ENCODE data around the gene DHX32.
A peak's percentile ranks its signal among the peaks of the same experiment; 100 is the strongest.
"Not testable (repeated sequence)": the region's sequence is repeated elsewhere in the genome, so short reads cannot be mapped to it uniquely, and the experiment has no call there.

DHX32 gene

DNA sequence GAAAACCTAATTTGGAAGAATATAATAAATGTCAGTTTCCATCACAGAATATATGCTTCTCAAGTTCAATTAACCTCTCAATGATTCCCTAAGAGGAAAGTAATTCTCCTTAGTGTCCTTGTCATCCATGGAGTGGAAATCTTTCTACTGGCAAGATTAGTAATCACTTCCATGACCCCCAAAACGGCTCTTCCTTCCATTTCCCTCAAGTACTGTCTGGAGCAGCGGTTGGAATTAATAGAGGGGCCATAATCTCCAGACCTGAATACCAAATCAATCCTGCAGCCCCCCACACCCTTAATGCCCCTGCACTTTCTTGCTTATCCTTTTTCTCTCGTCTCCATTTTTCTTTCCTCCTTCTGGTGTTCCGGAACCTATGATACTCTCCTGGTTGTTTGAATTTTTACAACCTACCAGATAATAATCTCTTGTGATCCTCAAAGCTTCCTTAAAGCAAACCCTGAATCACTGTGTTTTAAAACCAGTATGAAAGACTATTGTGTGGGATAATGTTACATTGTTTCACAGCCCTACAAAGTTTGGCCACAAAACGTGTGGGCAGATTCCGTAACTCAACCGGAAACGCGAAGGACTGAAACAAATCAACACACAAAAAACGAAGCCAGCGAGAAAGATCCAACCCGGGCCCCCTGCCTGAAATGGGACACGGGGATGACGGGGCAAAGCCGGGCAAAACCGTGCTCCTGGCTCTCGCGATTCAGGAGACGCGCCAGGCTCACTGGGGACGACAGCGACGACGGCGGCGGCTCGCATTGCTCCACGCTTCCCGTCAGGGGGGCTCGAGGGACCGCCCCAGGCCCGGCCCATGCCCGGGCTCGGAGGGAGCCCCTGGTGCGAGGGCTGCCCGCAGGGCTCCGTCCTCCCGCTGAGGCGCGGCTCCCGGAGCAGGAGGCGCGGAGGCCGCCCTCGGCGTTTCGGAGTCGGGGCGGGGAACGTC is 14.3 kb upstream of the DHX32 start:
- DNase-seq: peak; percentile 30

DNA sequence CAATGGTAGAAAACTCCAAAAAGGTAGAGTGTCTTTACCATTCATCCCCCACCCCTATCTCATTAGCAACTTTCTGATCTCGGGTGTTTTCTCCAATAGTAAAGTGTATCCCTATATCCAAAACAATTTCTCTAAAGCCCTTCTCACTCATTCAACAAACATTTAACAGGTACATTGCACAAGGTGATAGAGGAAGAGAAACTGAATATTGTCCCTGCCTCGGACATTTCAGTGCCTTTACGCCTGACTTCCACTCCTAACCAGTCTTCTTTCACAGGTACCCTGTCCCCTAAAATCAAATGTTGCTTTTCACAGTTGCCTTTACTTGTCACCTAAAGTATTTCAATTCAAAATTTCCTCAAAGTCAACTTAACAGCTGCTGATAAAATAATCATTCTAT is 13.1 kb upstream of the DHX32 start:
- DNase-seq: not testable (repeated sequence)

DNA sequence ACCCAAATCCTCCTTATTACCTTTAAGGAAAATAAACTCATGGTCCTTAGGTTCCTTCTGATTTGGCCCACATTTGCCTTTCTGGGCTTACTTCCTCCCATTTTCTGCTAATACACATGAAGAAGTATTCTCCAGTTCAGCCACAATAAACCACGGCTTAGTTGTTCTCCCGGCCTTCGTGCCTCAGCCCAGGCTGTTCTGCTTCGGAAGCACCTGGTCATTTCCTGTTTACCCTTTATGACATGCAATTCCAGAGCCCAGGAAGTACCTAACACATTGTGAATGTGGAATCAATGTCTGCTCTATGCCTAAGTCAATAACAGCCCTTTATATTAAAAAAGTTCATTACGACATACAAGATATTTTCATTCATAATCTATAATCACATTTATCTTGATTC is 11.3 kb upstream of the DHX32 start:
- not testable (repeated sequence) for DNase-seq

DNA sequence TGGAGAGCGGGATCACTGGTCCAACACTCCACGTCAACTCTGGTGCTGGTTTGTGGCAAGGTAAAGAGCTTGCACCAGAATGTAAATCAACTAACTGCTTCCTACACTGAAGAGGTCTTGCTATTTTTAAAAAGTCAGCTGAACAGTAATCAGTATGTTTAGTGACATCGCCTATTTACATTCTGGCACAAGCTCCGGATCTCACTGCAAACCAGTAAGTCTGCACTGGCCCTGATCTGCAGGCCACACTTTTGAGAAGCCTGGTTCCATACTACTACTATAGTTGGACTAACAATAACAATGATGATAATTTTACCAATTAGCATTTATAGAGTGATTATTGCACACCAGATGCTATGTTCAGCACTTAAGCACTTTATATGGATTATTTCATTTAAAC is 8.3 kb upstream of the DHX32 start:
- DNase-seq: not testable (repeated sequence)

DNA sequence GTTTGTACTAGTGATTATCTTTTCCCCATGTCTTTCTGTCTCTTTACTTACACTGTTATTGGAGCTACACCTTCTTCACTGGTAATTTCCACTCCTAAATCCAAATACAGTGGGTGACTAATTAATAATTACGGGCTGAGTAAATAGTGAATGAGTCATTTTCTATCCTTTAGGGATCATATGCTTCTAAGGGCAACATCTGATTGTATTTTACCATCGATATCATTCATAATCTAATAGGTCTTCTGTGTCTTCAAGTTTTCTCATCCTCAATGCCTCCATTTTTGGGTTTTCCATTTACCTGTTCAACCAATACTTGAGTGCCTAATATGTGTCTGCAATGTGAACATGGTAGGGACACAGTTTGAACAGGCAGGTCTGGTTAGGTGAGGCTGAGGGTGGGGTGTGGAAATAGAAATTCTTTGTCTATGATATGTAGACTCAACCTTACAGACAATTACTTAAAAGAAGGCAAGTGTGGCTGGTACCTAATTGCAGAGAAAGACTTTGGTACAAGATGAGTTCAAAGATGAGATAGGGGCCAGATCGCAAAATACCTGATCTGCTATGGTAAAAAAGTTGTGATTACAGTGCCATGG is 5.9 kb upstream of the DHX32 start:
- DNase-seq: no peak

DNA sequence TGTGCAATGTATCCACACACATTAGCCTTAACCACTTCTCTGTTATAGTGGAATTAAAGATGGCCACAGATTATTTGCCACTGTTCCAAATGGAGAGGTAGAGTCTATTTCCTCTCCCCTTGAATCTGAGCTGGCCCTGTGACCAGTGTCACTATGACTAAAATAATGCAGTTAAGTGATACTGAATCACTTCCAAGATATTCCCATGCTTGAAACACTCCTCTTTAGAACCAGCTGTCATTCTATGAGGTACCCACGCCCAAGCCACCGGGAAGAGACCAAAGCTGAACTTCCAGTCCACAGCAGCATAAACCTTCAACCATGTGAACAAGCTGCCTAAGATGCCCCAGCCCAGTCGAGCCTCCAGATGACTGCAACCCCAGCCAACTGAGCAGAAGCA is 2.1 kb upstream of the DHX32 start:
- DNase-seq: no peak

DNA sequence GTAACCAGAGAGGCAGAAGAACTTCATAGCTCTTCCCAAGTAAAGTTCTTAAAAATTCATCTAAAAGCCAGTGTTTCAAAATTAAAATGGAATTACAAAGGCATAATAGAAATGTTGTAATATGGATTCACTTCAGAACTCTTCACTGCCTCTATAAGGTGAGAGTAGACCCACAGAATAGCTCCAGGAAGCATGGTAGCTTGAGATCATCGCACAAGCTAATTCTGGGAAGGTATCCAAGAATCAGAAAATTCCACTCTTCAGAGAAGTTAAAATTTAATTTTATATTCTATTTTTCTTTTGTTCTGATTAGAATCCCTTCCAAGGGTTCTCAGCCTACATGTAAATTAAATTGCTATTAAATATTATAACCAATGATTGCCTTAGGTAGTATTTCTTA is 1.5 kb upstream of the DHX32 start:
- no peak for DNase-seq

DNA sequence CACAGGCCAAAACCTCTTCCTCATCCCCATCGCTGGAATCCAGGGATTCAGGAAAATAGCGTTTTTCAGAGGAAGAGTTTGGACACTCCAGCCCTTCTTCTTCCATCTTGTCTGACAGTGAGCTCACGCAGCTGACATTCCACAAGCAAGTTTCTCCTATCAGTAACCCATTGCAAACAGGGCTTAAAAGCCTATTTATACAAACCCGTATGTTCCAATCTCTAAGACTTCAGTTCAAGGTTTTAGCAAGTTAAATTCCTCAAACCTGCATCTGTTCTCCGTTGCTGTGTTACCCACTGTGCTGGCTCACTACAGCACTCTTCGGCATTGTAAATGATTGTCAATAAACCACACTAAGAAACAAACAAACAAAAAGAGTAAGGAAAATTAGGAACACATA is 373 bp downstream of the DHX32 start:
- DNase-seq: no peak

DNA sequence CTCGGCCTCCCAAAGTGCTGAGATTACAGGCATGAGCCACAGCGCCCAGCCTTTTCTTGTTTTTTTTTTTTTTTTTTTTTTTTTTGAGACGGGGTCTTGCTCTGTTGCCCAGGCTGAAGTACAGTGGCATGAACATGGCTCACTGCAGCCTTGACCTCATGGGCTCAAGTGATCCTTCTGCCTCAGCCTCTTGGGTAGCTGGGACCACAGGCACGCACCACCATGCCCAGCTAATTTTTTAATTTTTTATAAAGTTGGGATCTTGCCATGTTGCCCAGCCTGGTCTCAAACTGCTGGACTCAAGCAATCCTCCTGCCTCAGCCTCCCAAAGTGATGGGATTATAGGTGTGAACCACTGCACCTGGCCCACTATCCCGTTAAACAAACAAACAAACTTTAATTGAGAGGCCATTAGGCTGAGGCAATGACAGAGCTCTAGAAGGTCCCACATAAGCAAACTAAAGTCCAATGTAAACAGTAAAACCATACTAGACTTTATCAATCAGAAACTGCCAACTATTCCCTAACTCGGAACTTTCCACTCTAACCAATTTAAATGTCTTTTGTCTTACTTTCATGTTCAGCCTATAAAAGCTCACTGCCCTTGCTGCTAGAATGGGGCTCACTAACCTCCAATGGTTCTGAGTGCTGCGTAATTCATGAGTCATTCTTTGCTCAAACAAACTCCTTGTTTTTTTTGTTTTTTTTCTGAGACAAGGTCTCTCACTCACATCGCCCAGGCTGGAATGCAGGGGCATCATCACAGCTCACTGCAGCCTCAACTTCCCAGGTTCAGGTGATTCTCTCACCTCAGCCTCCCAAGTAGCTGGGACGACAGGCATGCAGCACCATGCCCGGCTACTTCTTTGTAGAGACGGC is 1.9 kb downstream of the DHX32 start:
- no peak for DNase-seq

DNA sequence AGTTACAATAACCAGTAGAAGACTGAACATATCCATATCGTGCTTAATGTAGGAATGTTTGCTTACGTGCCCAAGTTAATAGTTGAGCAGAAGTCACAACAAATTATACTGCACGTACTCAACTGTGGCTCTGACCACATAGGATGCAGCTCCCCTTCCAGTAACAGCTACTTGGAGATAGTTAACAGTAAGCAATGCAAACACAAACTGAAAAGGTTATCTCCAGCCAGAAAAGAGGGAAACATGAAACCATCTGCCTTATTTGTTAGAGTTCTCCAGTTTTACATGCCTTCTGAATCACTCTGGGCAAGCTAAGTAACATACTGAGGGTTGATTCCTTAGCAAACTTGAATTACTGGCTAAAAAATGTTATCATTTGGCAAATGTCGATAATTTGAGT is 9.8 kb downstream of the DHX32 start:
- no peak for DNase-seq

DNA sequence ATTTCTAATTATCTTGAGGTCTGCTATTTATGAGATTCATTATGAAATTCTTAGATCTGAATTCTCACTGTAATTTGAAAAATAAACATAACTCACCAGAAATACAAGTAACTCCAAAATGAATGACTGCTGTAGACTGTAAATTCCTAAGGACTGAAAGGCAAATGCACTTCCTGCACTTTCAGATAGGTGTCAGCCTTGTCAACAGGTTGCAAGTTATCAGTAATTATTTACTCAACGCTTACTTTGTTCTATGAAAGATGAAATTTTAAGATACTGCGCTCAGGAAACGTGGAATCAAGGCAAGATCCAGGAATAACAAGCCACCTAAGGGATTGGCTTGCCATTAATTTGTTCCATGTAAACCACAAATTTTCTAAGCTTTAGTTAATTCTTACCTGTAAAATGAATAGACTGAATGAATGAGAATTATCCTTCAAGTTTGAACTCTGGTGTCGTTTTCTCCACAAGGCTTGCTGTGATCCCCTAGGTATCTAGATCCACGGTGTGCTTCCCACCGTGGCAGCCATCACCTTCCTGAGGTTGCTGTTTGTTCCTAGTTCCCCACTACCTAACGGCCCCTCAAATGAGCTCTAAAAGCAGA is 12.6 kb downstream of the DHX32 start:
- no peak for DNase-seq

DNA sequence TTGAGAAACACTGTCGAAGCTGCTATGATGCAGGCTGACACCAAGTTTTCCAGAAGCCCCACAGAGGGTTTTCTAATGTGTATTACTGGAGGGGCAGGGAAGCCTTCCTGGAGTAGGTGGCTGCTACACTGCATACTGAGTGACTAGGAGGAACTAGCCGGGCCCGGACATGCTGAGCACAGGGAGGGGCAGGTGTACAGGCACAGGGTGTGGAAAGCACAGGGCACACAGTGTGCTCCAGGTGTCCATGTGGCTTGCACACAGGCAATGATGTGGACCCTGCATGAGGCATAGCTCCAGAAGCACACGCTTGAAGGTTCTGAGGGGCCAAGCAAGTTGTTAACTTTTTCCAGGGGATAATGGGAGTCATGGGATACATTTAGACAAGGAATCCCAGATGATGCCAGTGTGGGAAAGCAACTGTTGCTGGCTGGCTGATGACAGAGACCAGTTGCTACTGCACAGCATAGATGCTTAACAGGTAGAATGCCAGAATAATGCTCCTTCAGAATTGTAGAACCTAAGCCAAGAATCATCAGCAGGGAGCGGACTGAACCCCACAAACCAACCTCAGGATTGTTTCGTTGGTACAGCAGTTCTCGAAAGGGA is 14.6 kb downstream of the DHX32 start:
- no peak for DNase-seq

DNA sequence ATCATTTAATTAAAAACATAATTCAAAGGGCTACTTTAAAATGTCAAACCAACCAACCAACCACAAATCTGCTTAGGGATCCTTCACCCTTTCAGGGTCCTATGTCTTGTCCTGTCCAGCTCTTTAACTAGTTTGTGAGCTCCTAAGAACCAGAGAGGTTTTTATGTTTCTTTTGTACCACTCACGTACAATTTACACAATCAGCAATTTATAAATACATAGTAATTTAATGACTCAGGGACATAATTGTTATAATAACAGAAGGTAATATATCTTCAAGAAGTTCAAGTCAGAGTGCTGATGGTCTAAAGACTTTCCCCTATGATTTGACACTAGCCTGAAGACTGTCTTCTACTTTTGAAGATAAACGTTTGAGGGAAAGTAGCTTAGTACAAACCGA is 16.0 kb downstream of the DHX32 start:
- no peak for DNase-seq

DNA sequence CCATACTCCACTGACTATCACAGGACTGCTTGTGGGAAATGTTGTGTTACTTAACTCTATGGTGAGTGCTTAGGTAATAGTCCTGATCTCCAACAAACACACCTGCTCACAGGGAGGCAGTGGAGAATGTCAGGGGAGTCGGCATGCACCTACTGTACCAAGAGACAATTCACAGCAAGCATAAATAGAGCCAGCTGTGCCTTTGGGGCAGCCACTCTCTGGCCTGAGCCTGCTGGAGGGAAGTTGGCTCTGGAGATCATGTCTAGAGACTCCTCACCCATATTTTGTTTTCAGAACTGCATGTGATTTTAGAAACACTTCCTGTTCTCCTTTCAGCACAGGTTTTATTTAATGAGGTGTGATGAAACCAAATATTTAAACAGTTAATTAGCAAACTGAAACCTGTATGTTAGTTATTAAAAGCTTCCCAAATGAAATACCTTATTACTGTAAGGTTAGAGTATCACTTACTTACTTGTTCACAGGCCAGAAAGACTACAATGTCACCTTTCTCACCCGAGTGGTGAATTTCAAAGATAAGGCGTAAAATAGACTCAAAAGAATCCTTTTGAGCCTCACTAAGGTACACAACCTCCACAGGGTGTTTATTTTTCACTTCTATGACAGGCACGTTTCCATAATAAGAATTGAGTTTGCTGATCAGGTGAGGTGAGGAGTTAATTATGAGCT is 21.8 kb downstream of the DHX32 start:
- DNase-seq: no peak

DNA sequence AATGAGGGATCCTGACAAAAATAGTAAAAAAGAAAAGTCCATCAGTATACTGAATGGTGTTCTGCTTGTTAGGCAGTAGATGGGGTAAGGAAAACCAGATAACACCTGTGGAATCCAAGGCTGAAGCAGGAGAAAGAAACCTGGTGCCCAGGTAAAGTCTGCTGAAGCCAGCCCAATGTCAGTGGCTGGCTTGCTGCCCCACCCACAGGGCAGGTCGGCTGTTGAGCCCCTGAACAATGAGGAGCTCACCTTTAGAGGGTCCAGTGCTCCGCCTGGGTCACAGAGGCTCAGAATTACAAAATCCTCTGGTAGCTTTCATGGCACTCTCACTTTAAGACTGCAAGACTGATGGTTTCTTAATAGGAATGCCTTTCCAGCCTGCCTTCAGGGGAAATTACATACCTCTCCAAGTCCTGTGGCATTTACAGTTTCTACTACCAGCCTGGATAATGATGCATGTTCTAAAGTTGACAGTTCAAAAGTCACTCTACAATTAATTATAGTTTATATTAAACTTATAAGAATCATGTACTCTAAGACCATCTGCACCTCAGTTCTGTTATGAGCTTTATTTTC is 23.8 kb downstream of the DHX32 start:
- DNase-seq: no peak

DNA sequence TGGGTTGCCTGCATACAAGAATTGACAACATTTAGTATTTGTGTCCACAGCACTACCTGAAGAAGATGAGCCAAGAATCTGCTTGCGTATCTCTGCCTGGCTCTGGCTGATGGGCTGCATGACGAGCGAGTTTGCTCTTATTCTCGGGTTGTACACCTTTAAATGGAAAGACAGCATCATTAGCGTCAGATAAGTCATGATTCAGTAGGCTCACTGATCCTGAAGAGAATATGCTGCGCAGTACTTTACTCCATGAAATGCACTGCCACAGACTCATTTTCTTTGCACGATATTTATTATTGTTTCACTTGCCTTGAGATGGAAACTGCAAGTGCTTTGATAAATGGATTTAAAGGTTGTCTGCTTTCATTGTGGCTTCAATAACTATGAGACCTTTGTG is 28.6 kb downstream of the DHX32 start:
- DNase-seq: no peak

DNA sequence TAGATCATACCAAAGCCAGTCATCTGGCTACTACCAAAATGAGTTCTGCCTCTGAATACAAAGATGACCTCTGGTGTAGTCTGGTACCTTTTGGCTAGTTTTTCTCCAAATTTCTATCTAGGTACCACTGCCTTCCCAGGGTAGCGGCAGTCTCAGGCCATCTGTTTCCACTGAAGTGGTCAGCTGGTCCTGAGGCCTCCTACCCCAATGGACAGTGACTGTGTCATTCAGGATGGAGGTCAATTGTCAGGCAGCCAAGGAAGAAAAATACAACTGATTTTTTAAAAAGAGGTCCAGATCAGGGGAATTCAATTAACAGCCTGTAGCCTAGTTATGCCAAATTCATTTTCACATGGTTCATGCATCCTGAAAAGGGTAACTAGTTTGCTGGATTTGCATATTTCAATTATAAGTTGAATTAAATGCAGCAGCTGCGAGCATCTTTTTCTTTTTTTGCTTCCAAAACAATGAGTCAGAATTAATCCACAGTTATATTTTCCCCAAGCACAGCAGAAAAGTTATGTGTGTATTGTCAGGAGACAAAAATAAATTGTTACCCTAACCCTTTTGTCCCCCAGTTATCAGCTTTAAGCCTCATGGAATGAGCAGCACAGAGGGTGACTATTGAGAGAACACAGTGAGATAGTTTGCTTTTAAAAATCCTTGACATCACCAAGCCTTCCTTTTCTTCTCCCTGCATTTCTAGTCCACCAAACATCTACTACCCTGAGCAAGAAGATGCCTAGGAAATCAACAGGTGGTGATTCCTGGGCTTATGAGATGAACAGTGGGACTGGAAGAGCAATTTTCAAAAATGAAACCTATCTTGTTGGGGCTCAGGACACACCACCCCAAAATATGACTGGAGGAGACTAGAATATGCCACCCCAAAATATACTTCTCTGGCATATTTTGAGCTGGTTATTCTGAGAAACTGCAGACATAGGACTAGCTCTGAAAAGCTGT is 30.0 kb downstream of the DHX32 start:
- DNase-seq: no peak

DNA sequence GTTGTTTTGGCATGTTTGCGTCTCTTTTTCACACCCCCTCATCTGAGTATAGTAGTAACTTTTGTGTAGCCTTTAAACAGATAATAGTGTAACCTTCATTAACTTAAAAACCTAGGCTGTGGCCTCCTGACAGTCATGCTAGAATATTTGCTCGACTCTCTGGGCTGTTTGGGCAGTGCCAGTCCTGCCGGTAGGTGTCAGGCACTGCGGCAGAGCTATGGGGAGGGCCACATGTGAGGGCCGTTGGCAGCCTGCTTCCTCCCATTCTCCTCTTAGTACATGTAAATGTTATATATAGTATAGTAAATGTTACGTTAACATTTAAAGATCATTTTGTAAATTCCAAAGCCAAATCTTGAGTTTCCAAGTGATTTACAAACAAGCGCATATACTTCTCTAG is 31.6 kb downstream of the DHX32 start:
- DNase-seq: no peak

DNA sequence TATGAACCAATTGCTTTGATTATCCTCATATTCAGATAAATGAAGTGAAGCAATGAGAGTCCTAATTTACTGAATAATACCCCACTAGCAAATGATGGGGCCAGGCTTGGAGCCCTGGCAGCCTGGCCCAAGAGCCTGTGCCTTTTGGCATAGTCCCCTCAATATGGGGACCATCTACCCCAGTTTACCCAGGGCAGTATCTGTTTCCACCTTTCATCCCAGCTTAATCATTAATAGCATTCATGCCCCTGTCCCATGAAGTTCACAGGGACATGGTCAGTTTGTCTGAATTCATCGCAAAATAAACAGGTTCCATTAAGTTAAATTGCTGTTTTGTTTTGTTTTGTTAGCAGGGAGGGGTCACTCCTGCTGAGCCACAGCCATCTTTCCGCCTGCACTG is 32.2 kb downstream of the DHX32 start:
- DNase-seq: no peak

DNA sequence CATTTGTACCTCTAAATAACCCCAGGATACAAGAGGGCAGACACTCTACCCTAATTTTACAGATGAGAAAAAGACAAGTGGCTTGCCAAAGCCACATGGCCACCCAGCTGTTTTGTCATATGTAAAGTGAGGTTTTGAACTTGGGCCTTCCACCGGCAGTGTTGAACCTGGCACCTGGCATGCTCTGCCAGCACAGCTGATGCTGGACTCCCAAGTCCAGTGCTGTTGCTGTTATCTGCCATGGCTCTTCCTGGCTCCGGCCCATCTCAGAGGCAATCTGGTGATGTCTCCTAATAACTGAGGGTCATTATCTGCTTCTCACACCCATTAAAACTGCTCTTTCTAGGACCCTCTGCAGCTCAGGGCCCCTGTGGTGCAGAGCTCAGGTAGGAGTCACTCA is 32.7 kb downstream of the DHX32 start:
- DNase-seq: no peak

All from activated gamma-delta T cell (primary cell).